Loucy (cell line): Measurements from ENCODE around the gene PIGO.

Experiments
- EZH2phosphoT487 ChIP-seq: fragments of 200-600 bp; IDR thresholded peaks from 2 replicates; pipeline ENCODE4 v1.6.1; 2018; ENCODE audit warnings: antibody characterized with exemption, mild to moderate bottlenecking, moderate library complexity, borderline replicate concordance
- TF ChIP-seq, protein P1 (sequence below): fragments of 200-600 bp; sonication (generic); conservative IDR thresholded peaks from 2 replicates; pipeline ENCODE4 v1.5.1; 2014; ENCODE audit warnings: mild to moderate bottlenecking, antibody characterized with exemption, low read length

DNA sequence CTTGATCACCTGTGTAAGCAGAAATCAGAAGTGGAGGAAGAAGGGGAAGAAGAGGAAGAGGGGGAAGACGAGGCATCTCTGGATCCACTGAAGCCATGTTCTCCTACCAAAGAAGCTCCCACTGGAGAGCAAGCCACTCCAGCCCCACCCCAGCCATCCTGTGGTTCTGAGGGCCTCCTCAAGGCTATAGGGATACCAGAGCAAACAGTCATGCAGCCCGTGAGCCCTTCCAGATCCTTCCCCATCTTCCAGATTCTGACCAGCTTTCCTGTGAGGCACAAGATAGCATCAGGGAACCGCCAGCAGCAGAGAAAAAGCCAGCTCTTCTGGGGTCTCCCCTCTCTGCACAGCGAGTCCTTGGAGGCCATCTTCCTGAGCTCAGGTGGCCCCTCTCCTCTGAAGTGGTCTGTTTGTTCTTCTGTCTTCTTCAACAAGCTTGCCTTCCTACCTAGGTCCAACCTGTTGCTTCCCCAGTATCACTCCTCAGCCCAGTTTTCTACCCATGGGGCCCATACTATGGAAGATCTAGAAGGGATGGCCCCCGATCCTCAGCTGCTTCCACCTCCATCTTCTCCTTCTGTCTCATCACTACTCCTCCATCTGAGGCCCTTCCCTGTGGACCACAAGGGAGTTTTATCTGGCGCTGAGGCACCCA is 53.4 kb downstream of the PIGO start:
- TF ChIP-seq, protein P1, sequence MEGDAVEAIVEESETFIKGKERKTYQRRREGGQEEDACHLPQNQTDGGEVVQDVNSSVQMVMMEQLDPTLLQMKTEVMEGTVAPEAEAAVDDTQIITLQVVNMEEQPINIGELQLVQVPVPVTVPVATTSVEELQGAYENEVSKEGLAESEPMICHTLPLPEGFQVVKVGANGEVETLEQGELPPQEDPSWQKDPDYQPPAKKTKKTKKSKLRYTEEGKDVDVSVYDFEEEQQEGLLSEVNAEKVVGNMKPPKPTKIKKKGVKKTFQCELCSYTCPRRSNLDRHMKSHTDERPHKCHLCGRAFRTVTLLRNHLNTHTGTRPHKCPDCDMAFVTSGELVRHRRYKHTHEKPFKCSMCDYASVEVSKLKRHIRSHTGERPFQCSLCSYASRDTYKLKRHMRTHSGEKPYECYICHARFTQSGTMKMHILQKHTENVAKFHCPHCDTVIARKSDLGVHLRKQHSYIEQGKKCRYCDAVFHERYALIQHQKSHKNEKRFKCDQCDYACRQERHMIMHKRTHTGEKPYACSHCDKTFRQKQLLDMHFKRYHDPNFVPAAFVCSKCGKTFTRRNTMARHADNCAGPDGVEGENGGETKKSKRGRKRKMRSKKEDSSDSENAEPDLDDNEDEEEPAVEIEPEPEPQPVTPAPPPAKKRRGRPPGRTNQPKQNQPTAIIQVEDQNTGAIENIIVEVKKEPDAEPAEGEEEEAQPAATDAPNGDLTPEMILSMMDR: no peak
- TF ChIP-seq EZH2phosphoT487: no peak
